ENCODE measurements around the gene CMA1. TPM values are rescaled to one million over a fixed set of nuclear protein-coding genes. Genes with fewer than 3 reads are reported as not detected.
"Not testable (repeated sequence)": the region's sequence is repeated elsewhere in the genome, so short reads cannot be mapped to it uniquely, and the experiment has no call there.

CMA1 gene
- polyA plus RNA-seq, 1 experiment, result not detected

GRCh38 chr14:24534286-24534685, 26.2 kb upstream of the CMA1 start:
- ChIA-PET CTCF (no interaction called here), POLR2A (no interaction called here)
- no peak for TF ChIP-seq CTCF (IDR thresholded peaks at IDR 0.05; ENCODE audit: insufficient read depth, low read depth, low read length)
- Histone ChIP-seq H3K27me3 (ENCODE audit: control insufficient read depth, insufficient read depth, low read length) (no peaks in the 10 kb centered on the region), H3K36me3 (ENCODE audit: control insufficient read depth, insufficient read depth, low read length) (no peaks in the 10 kb centered on the region), H3K4me3 (ENCODE audit: low read depth, low read length) (no peak overlapping the region)
- no peak for DNase-seq (ENCODE audit: low read depth)

GRCh38 chr14:24525877-24526620, 18.0 kb upstream of the CMA1 start:
- CTCF ChIA-PET, result interaction anchor here (1.4 kb wide), 1 partner anchor 23 kb away, joined by 3 read pairs; no protein-coding TSS in a partner anchor

GRCh38 chr14:24518851-24519250, 10.8 kb upstream of the CMA1 start:
- ChIA-PET CTCF (no interaction called here), POLR2A (no interaction called here)
- no peak overlapping the region for H3K4me3 ChIP-seq (ENCODE audit: low read depth, low read length)
- H3K27me3 ChIP-seq (ENCODE audit: control insufficient read depth, insufficient read depth, low read length), result no peaks in the 10 kb centered on the region
- no peak for TF ChIP-seq CTCF (IDR thresholded peaks at IDR 0.05; ENCODE audit: insufficient read depth, low read depth, low read length)
- DNase-seq (ENCODE audit: low read depth), result no peak
- no peaks in the 10 kb centered on the region for H3K36me3 ChIP-seq (ENCODE audit: control insufficient read depth, insufficient read depth, low read length)

More at GRCh38 chr14:24525877-24526620, 18.0 kb upstream of the CMA1 start:
- DNase-seq (ENCODE audit: low read depth); H3K4me3 ChIP-seq (ENCODE audit: low read depth, low read length); H3K27me3 ChIP-seq (ENCODE audit: control insufficient read depth, insufficient read depth, low read length); H3K36me3 ChIP-seq (ENCODE audit: control insufficient read depth, insufficient read depth, low read length); POLR2A ChIA-PET: not testable (repeated sequence)

- H3K4me3 ChIP-seq (ENCODE audit: low read depth, low read length), result no peak overlapping the region
- no peak for DNase-seq (ENCODE audit: low read depth)
- H3K36me3 ChIP-seq (ENCODE audit: control insufficient read depth, insufficient read depth, low read length), result no peaks in the 10 kb centered on the region
- no peaks in the 10 kb centered on the region for H3K27me3 ChIP-seq (ENCODE audit: control insufficient read depth, insufficient read depth, low read length)
- ChIA-PET POLR2A (no interaction called here), CTCF (no interaction called here)
- no peak for TF ChIP-seq CTCF (IDR thresholded peaks at IDR 0.05; ENCODE audit: insufficient read depth, low read depth, low read length)
These were observed 6.1 kb upstream of the CMA1 start for GRCh38 chr14:24514209-24514608.

GRCh38 chr14:24513009-24513408, 4.9 kb upstream of the CMA1 start:
- no peak for DNase-seq (ENCODE audit: low read depth)
- CTCF ChIA-PET, result no interaction called here
- TF ChIP-seq CTCF (IDR thresholded peaks at IDR 0.05; ENCODE audit: insufficient read depth, low read depth, low read length), result no peak
- POLR2A ChIA-PET, result no interaction called here
- H3K27me3 ChIP-seq (ENCODE audit: control insufficient read depth, insufficient read depth, low read length), result no peaks in the 10 kb centered on the region
- no peaks in the 10 kb centered on the region for H3K36me3 ChIP-seq (ENCODE audit: control insufficient read depth, insufficient read depth, low read length)
- no peak overlapping the region for H3K4me3 ChIP-seq (ENCODE audit: low read depth, low read length)

GRCh38 chr14:24506443-24506842, 1.6 kb downstream of the CMA1 start:
- Histone ChIP-seq H3K36me3 (ENCODE audit: control insufficient read depth, insufficient read depth, low read length) (no peaks in the 10 kb centered on the region), H3K4me3 (ENCODE audit: low read depth, low read length) (no peak overlapping the region), H3K27me3 (ENCODE audit: control insufficient read depth, insufficient read depth, low read length) (no peaks in the 10 kb centered on the region)
- POLR2A ChIA-PET, result no interaction called here
- CTCF ChIA-PET, result no interaction called here
- no peak for DNase-seq (ENCODE audit: low read depth)
- TF ChIP-seq CTCF (IDR thresholded peaks at IDR 0.05; ENCODE audit: insufficient read depth, low read depth, low read length), result no peak
